HG03196 (cell line): ENCODE results near the gene NPVF.

Experiments used
- ATAC-seq: cut with Tn5 transposase; IDR thresholded peaks from one replicate; pipeline ENCODE4 v1.9.1; 2021; ENCODE audit not compliant: unreplicated experiment

Gene NPVF

GRCh38 chr7:25228386-25228785 is at the start of gene NPVF:
NPVF (minus strand) TSS chr7:25228486; CDS start chr7:25228439, 47 bp downstream.
- no peak for ATAC-seq

- no peak for ATAC-seq
Measured at GRCh38 chr7:25272265-25272664, 44.0 kb upstream of the NPVF start.

GRCh38 chr7:25263337-25263736 is 35.1 kb upstream of the NPVF start:
- no peak for ATAC-seq

- ATAC-seq: no peak
Measured at GRCh38 chr7:25262586-25262985, 34.3 kb upstream of the NPVF start.

GRCh38 chr7:25261545-25262140 is 33.4 kb upstream of the NPVF start:
- no peak for ATAC-seq

GRCh38 chr7:25260862-25261494 is 32.7 kb upstream of the NPVF start:
- ATAC-seq: peak; percentile 59

- no peak for ATAC-seq
Measured at GRCh38 chr7:25259487-25260243, 31.4 kb upstream of the NPVF start.

GRCh38 chr7:25256333-25256819 is 28.1 kb upstream of the NPVF start:
- ATAC-seq: no peak

GRCh38 chr7:25255611-25256332 is 27.5 kb upstream of the NPVF start:
- no peak for ATAC-seq

GRCh38 chr7:25254604-25255003 is 26.3 kb upstream of the NPVF start:
- no peak for ATAC-seq

- no peak for ATAC-seq
Measured at GRCh38 chr7:25253714-25254113, 25.4 kb upstream of the NPVF start.

- no peak for ATAC-seq
Measured at GRCh38 chr7:25250386-25250785, 22.1 kb upstream of the NPVF start.

GRCh38 chr7:25249772-25250171 is 21.5 kb upstream of the NPVF start:
- no peak for ATAC-seq

GRCh38 chr7:25246306-25246705 is 18.0 kb upstream of the NPVF start:
- no peak for ATAC-seq

- ATAC-seq: no peak
Measured at GRCh38 chr7:25244254-25245033, 16.2 kb upstream of the NPVF start.

GRCh38 chr7:25242678-25243077 is 14.4 kb upstream of the NPVF start:
- no peak for ATAC-seq

GRCh38 chr7:25240896-25241295 is 12.6 kb upstream of the NPVF start:
- no peak for ATAC-seq

GRCh38 chr7:25240340-25240739 is 12.1 kb upstream of the NPVF start:
- ATAC-seq: no peak

GRCh38 chr7:25239888-25240287 is 11.6 kb upstream of the NPVF start:
- ATAC-seq: no peak

- no peak for ATAC-seq
Measured at GRCh38 chr7:25238066-25238725, 9.9 kb upstream of the NPVF start.
